Activated T-helper 17 cell treated with anti-CD3 and anti-CD28 coated beads, Interleukin-2, amount 50 U/mL, for 72 hours (primary cell): ENCODE results near the gene TMEM38B. TPM values are rescaled to one million over a fixed set of nuclear protein-coding genes. Genes with fewer than 3 reads are reported as not detected.
A peak's percentile ranks its signal among the peaks of the same experiment; 100 is the strongest.

Source experiments
- ATAC-seq: fragments of 150-1000 bp; cut with Tn5 transposase; replicated peaks from 2 replicates; pipeline ENCODE4 v1.10.0; 2021; ENCODE audit warnings: mild to moderate bottlenecking, moderate library complexity
- H3K27ac Mint-ChIP-seq: one replicate; pipeline ENCODE4 v1.8.0; 2022; ENCODE audit warnings: mixed read lengths
- H3K27me3 Mint-ChIP-seq: one replicate; pipeline ENCODE4 v1.8.0; 2022; ENCODE audit warnings: mixed read lengths
- H3K36me3 Mint-ChIP-seq: one replicate; pipeline ENCODE4 v1.8.0; 2022; ENCODE audit warnings: low read depth, mild to moderate bottlenecking, mixed read lengths
- H3K4me1 Mint-ChIP-seq: one replicate; pipeline ENCODE4 v1.8.0; 2022; ENCODE audit warnings: mixed read lengths
- H3K4me3 Mint-ChIP-seq: one replicate; pipeline ENCODE4 v1.8.0; 2022; ENCODE audit warnings: mild to moderate bottlenecking, mixed read lengths
- H3K9me3 Mint-ChIP-seq: one replicate; pipeline ENCODE4 v1.8.0; 2022; ENCODE audit warnings: mixed read lengths
- total RNA-seq, 2 donors: library from RNA; stranded (reverse); gene quantifications; one replicate each; pipeline ENCODE4 v1.2.3, GENCODE V29; 2022

TMEM38B gene, protein sequence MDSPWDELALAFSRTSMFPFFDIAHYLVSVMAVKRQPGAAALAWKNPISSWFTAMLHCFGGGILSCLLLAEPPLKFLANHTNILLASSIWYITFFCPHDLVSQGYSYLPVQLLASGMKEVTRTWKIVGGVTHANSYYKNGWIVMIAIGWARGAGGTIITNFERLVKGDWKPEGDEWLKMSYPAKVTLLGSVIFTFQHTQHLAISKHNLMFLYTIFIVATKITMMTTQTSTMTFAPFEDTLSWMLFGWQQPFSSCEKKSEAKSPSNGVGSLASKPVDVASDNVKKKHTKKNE
- 10 to 100 TPM in 1 of 2 donors, 1 to 10 TPM in 1; 6.6 to 13.5 TPM for total RNA-seq

DNA sequence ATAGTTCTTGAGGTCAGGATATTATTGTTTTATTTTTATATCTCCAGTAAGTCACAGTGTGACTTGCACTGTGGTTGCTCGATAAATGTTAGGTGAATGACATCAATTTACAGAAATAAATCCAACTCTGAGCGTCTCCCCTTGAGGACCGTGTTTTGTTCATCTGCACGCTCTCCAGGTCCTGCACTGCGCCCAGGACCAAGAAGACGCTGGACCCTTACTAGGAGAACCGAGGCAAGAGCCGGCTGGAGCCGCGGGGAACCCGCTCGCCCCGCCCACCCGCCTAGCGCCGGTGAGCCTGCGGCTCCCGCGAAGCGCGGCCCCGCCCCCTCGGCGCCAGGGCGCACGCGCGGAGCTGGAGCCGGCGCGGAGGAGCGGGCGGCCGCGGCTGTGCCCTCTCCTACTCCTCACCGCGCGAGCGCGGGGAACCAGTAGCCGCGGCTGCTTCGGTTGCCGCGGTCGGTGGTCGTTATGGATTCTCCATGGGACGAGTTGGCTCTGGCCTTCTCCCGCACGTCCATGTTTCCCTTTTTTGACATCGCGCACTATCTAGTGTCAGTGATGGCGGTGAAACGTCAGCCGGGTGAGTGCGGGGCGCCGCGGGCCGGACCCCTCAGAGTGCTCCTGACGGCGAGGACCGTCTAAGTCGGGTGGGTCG lies at the start of gene TMEM38B:
Gene TMEM38B (plus strand): TSS at position 352 of the 658 bp plus-strand sequence. CDS start 120 bp downstream, at position 472.
- Mint-ChIP-seq H3K9me3 (no peaks in the 10 kb centered on the region), H3K27me3 (peaks cover 10% of the 10 kb centered on the region), H3K4me3 (peak within 1 kb of the TSS; percentile 85), H3K27ac (peak within 1 kb of the TSS; percentile 11), H3K4me1 (peaks cover 12% of the 10 kb centered on the region), H3K36me3 (no peaks in the 10 kb centered on the region)
- ATAC-seq, result peak; percentile 89

DNA sequence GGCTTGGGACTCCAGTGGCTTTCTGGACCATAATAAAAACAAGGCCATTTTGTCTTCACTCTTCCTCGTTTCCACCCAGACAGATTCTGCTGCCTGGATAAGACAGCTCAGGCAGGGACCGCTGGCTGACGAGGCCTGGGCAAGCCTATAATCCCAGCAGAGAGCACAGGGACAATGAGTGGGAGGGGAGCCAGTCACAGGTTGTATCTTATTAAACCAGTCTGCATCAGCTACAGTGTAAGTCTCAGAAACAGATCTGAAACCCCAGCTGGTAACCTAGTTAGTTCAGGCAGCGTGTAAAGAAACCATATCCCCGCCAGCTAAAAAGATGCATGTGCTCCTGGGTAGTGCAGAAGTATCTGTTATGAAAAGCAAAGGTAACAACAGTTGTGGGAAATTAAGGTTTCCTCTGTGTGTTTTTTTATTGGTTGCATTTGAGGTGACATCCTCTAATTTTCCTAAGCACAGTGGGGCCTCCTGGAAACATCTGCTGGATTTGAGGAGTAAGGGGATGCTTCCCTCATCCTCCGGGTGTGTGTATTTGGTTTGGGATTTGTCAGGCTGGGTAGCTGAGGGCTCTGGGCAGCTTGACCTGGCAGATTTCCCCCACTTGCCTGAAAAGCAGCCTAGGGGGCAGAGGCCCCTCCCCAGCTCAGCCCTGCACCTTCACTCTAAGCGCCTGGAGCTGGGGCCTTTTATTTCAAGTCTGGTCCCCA lies 47.3 kb upstream of the TMEM38B start:
- no peaks in the 10 kb centered on the region for H3K9me3 Mint-ChIP-seq
- no peaks in the 10 kb centered on the region for H3K27me3 Mint-ChIP-seq
- H3K27ac Mint-ChIP-seq, result no peak overlapping the region
- H3K4me3 Mint-ChIP-seq, result no peak overlapping the region
- no peaks in the 10 kb centered on the region for H3K36me3 Mint-ChIP-seq
- ATAC-seq, result no peak
- H3K4me1 Mint-ChIP-seq, result no peaks in the 10 kb centered on the region

DNA sequence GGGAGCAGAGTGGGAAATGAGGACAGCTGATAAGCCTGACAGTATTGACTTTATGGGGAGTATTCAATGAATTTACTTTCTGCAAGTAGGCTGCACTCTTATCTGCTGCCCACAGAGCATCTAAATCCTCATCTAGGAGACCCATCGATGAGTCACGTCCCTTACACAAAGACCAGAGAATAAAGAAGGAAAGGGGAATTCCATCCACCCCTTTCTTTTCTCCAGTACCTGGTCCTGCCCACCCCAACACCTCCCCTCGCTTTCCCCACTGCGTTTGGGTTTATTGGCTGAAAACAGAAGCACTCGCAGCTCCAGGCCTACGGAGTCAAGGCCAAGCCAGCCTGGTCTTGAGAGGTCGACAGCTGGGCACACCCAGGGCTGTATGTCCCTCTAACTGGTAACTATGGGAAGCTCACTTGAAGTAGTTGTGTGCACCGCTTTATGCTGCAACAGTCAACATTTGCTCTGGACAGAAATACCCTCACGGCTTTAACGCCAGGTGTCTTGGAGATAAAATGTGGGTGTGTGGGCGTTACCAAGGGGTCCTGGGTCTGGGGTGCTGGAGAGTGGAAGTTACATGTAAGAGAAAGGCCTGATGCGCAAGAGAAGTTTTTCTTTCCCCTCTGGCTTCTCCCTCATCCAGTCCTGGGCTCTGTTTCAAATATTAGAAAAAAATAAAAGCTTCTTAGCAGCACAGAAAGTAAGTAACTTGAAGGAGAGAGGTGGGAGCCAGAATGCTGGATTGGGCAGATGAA lies 46.6 kb upstream of the TMEM38B start:
- Mint-ChIP-seq H3K4me3 (no peak overlapping the region), H3K27me3 (no peaks in the 10 kb centered on the region), H3K4me1 (no peaks in the 10 kb centered on the region), H3K27ac (no peak overlapping the region), H3K9me3 (no peaks in the 10 kb centered on the region), H3K36me3 (no peaks in the 10 kb centered on the region)
- ATAC-seq, result no peak

DNA sequence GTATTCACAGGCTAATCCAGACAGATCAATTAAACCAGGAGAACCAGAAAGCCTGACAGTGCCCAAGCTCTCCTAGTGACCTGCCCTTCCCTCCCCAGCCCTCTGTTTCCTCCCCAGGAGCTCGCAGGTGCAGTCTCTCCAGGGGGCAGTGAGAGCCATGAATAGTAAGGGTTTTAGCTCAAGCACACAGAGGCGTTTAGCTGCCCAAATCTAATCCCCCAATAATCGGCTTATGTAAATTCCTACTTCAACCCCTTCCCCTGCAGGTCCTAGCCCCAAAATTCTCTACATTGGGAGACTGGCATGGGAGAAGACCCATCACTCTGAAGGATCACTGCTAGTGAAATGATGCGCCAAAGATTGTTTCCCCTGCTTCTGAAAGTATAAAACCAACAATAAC lies 42.5 kb upstream of the TMEM38B start:
- no peak overlapping the region for H3K4me3 Mint-ChIP-seq
- no peaks in the 10 kb centered on the region for H3K36me3 Mint-ChIP-seq
- no peak overlapping the region for H3K27ac Mint-ChIP-seq
- H3K4me1 Mint-ChIP-seq, result no peaks in the 10 kb centered on the region
- ATAC-seq, result no peak
- H3K9me3 Mint-ChIP-seq, result no peaks in the 10 kb centered on the region
- H3K27me3 Mint-ChIP-seq, result peaks cover 10% of the 10 kb centered on the region

DNA sequence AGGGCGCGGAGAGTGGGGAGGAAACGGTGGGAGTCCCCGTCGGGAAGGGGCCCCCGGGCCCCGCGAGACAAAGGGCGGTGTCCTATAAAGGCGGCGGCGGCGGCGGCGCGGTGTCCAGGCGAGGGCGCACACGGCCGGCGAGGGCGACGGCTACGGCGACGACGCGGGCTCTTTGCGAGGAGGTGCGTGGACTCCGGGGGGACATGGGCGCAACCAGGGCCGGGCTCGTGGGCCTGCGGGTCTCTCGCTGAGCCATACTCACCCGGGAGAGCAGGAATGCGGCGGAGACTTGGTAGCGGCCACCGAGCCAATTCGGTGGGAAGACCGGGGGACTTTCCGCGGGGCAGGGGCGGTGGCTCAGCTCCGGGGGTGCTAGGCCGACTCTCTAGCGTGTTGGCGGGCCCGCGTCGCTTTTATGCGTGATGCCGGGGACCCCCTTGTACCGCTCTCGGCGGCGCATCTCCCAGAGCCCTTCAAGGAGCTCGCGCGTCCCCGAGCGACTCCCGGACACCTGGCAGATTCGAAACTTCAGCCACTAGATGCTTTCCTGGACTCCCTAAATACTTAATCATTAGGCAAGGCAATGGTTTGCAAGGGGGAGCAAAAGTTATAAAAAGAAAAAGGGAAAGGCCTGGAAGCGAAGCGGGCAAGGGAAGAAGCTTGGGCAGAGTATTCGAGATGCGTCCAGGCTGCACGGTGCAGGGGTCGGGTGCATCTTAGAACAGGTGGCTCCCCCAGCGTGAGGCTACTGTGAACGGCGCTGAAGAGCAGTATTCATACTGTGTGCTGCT lies 38.0 kb upstream of the TMEM38B start:
- peak overlapping the region; percentile 50 for H3K4me3 Mint-ChIP-seq
- no peak overlapping the region for H3K27ac Mint-ChIP-seq
- no peaks in the 10 kb centered on the region for H3K4me1 Mint-ChIP-seq
- H3K27me3 Mint-ChIP-seq, result peaks cover 27% of the 10 kb centered on the region
- ATAC-seq, result peak; percentile 51
- H3K9me3 Mint-ChIP-seq, result no peaks in the 10 kb centered on the region
- no peaks in the 10 kb centered on the region for H3K36me3 Mint-ChIP-seq

DNA sequence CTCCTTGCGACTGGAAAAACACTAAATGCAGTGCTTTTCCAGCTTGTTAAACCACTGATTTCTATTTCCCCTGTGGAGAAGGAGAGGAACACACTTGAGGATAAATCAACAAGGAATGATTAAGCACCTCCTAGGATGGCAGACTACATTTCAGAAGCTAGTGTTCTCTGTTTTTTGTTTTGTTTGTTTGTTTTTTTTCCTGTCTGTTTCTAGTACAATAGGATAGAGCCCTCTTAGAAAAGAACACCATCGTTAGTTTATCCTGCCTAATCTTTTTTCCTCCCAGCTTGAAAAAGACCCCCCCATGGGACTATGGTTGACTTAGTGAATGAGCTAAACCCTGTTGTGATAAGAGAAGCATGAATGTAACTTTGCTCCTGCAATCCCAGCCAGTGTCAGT lies 36.0 kb upstream of the TMEM38B start:
- Mint-ChIP-seq H3K9me3 (no peaks in the 10 kb centered on the region), H3K4me1 (no peaks in the 10 kb centered on the region), H3K27ac (no peak overlapping the region), H3K36me3 (no peaks in the 10 kb centered on the region), H3K4me3 (no peak overlapping the region), H3K27me3 (peaks cover 27% of the 10 kb centered on the region)
- no peak for ATAC-seq

DNA sequence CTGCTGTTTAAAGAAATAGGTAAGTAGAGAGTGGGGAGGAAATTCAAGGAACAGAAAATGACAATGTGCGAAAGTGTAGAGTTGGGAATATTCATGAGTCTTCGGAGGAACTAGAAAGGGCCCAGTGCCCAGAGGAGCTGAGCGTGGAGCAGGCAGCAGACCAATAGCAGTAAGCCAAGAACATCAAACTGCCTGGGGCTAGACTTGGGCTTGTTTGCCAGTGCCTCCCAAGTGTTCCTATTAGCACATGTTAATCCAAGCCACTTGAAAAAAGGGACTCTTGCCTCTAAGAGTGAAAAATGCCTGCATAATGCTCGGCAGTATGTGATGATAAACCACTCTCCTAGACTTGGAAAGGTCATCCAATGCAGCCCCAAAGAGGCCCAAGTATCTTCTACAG lies 33.3 kb upstream of the TMEM38B start:
- Mint-ChIP-seq H3K4me1 (no peaks in the 10 kb centered on the region), H3K4me3 (no peak overlapping the region), H3K27ac (no peak overlapping the region), H3K9me3 (no peaks in the 10 kb centered on the region), H3K36me3 (no peaks in the 10 kb centered on the region), H3K27me3 (peaks cover 22% of the 10 kb centered on the region)
- no peak for ATAC-seq

DNA sequence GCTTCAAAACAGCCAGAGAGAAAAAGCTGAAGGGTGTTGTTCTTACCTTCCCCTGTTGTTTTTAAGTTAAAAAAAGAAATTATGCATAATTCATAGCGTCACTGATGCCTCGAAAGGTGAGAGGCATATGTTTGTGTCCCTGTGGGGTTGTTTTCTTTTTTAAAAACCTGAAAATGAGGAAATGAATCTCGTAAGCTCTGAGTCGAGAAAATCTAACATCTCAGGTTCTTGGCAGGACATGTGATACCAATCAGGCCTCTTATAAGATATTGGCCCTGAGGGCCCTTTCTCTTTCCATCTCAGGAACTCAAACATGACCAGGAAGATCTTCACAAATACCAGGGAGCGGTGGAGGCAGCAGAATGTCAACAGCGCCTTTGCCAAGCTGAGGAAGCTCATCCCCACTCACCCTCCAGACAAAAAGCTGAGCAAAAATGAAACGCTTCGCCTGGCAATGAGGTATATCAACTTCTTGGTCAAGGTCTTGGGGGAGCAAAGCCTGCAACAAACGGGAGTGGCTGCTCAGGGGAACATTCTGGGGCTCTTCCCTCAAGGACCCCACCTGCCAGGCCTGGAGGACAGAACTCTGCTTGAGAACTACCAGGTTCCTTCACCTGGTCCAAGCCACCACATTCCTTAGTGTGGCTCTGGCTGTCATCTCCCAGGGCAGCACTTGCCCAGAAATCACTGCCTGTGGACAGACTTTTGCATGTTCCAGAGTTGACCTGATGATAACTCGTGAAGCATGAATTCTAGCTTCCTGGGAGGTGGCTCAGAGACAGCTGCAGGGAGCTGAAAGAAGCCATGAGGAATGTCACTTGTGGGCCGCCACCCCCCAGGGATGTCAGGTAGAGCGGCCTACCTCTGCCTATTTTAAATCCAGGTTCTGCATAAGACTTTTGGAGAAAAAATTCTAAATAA lies 31.9 kb upstream of the TMEM38B start, which contains the start of gene TAL2:
Gene TAL2 (plus strand): TSS at position 274 of the 921 bp plus-strand sequence. CDS start 40 bp downstream, at position 314.
- Mint-ChIP-seq H3K4me1 (no peaks in the 10 kb centered on the region), H3K27ac (no peak within 1 kb of the TSS), H3K36me3 (no peaks in the 10 kb centered on the region), H3K9me3 (no peaks in the 10 kb centered on the region), H3K27me3 (peaks cover 13% of the 10 kb centered on the region), H3K4me3 (no peak within 1 kb of the TSS)
- no peak for ATAC-seq

DNA sequence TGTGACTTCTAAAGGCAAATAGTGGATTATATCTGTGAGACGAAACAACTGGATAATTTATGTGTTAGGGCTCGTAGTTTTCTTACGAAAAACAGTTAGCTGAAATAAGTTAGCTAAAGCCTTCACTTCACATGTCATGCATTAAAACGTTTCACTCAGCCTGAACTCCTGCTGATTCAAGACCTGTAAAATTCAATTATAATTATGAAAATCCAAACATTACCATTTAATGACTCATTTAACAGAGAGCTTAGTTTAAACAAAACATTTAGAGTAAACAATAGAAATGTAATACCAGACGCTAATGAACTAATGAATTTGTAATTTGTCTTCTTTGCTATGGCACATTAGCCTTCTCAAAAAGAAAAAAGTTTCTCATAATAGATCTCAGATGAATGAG lies 30.4 kb upstream of the TMEM38B start:
- Mint-ChIP-seq H3K27me3 (peaks cover 9% of the 10 kb centered on the region), H3K36me3 (no peaks in the 10 kb centered on the region), H3K4me1 (no peaks in the 10 kb centered on the region), H3K9me3 (no peaks in the 10 kb centered on the region), H3K27ac (no peak overlapping the region), H3K4me3 (no peak overlapping the region)
- ATAC-seq, result no peak

DNA sequence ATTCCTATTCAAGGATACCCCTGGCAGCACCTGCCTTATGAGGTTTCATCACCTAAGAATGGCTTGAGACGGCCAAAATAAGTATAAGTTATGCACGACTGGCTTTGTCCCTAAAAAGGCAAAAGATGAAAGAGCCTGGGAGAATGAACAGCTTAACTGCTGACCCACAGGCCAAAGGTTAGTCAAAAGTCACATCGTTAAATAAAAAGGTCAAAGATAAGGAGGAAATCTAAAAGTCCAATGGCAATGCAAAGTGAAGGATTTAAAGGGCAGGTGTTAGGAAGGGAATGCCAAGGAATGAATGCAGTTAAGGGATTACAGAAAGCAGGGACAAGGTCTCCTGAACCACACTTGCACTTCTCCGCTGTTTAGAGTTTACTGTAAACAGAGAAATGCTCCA lies 26.5 kb upstream of the TMEM38B start:
- Mint-ChIP-seq H3K36me3 (no peaks in the 10 kb centered on the region), H3K4me1 (no peaks in the 10 kb centered on the region), H3K27me3 (peaks cover 13% of the 10 kb centered on the region), H3K4me3 (no peak overlapping the region), H3K27ac (no peak overlapping the region), H3K9me3 (no peaks in the 10 kb centered on the region)
- ATAC-seq, result no peak

DNA sequence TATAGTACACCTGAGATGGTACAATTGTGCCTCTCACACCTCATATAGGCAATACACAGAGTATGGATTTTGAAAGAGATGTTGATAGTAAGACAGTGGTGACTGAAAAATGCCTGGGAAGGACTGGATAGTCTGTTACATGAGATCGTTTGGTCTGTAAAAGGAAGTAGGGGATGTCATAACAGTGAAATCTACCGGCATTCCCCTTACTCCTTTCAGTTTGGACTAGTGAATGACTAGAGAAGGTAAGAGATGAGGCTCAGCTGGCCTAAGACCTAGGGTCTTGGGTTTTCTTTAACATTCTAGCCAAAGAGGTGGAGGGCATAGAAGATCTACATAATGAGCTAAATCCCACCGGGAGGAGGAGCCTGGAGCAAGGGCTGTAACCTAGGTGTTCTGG lies 24.0 kb upstream of the TMEM38B start:
- no peaks in the 10 kb centered on the region for H3K36me3 Mint-ChIP-seq

DNA sequence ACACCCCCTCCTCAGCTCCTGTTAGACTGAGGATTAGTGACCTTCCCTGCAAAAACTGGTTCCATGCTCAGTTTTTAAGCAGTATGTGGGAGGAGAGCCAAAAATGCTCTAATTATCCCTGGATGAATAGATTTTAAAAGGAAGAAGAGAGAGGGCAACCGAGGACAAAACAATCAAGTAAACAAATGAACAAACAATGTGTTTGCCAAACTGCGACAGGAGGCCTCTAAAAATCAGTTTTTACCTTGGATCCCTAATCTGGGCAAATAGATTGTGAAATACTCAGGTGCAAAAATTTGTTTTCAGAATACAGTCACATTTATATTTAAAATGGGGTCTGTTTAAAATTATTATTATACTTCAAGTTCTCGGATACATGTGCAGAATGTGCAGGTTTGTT lies 23.6 kb upstream of the TMEM38B start:
- Mint-ChIP-seq H3K27ac (no peak overlapping the region), H3K27me3 (peaks cover 13% of the 10 kb centered on the region), H3K4me3 (no peak overlapping the region), H3K4me1 (no peaks in the 10 kb centered on the region), H3K9me3 (no peaks in the 10 kb centered on the region), H3K36me3 (no peaks in the 10 kb centered on the region)
- ATAC-seq, result no peak

More for the DNA sequence above, 24.0 kb upstream of the TMEM38B start:
- no peaks in the 10 kb centered on the region for H3K4me1 Mint-ChIP-seq
- no peak overlapping the region for H3K27ac Mint-ChIP-seq
- no peak overlapping the region for H3K4me3 Mint-ChIP-seq
- H3K9me3 Mint-ChIP-seq, result no peaks in the 10 kb centered on the region
- peaks cover 13% of the 10 kb centered on the region for H3K27me3 Mint-ChIP-seq
- ATAC-seq, result no peak

DNA sequence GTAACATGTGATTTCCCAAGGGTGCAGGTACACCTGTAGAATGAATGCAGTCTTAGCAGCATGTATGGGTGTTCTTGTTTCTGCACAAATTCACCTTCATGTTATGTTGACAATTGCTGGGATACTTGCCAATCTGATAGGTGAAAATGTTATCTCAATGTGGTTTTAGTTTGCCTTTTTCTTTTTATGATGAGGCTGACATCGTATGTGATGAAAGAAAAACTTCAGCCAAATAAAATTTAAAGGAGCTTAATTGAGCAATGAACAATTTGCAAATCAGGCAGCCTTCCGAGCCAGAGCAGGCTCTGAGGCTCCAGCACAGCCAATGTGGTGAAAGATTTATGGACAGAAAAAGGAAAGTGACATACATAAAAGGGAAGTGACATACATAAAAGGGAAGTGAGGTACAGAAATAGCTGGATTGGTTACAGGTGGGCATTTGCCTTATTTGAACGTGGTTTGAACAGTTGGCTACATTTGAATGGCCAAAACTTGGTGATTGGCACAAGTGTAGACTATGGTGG lies 21.6 kb upstream of the TMEM38B start:
- Mint-ChIP-seq H3K4me3 (no peak overlapping the region), H3K27me3 (peaks cover 12% of the 10 kb centered on the region), H3K27ac (no peak overlapping the region), H3K36me3 (no peaks in the 10 kb centered on the region), H3K4me1 (no peaks in the 10 kb centered on the region), H3K9me3 (no peaks in the 10 kb centered on the region)
- no peak for ATAC-seq
